GM12878 (cell line): ENCODE measurements around the gene ZNF652. TPM values are rescaled to one million over a fixed set of nuclear protein-coding genes. Genes with fewer than 3 reads are reported as not detected.

Source experiments
- ATAC-seq: fragments of 200-7000 bp; cut with Tn5 transposase; 3 replicates; pipeline ENCODE4 v1.9.1; 2020; ENCODE audit warnings: mild to moderate bottlenecking, moderate library complexity
- BruUV-seq: library from RNA; stranded (reverse); fragments of 400-500 nt; replicated peaks from 2 replicates; lab custom pipeline; 2021; lab: Mats Ljungman, UMichigan
- CTCF ChIA-PET: fragments of 300-600 bp; sonication (Branson Sonifier 250); formaldehyde crosslinking; extraction: SDS; loops from one replicate; lab custom pipeline; 2021; ENCODE audit warnings: inconsistent platforms; lab: Yijun Ruan, JAX
- POLR2A ChIA-PET: fragments of 350-600 bp; formaldehyde crosslinking; extraction: SDS; loops from one replicate; lab custom pipeline; 2021; ENCODE audit warnings: inconsistent platforms; lab: Charles Lee
- RAD21 ChIA-PET: fragments of 300-600 bp; sonication (Branson Sonifier 250); formaldehyde crosslinking; loops from one replicate; lab custom pipeline; 2023; ENCODE audit warnings: antibody characterized with exemption; ENCODE audit not compliant: unreplicated experiment; lab: Charles Lee
- SMC1A ChIA-PET: fragments of 300-600 bp; sonication (Branson Sonifier 250); formaldehyde crosslinking; loops from one replicate; lab custom pipeline; 2023; ENCODE audit not compliant: unreplicated experiment, uncharacterized antibody; lab: Charles Lee
- DNase-seq: peaks from one replicate; pipeline ENCODE4 v3.0.0-alpha.2; 2011; ENCODE audit warnings: low read depth, low spot score
- FAIRE-seq: peaks from 3 replicates; lab custom pipeline; 2011; peaks lifted over from hg19 to GRCh38; lab: Jason Lieb, UNC
- H2AFZ ChIP-seq: 2 replicates; pipeline ENCODE4 v1.6.0; 2011; ENCODE audit warnings: low read depth, low read length, control low read depth; ENCODE audit not compliant: control insufficient read depth
- H3K27ac ChIP-seq: 2 replicates; pipeline ENCODE4 v1.5.1; 2011; ENCODE audit warnings: control low read depth; ENCODE audit not compliant: control insufficient read depth, insufficient read depth
- H3K27me3 ChIP-seq, 2 experiments: replicated peaks in 1 of 2; 2 replicates each; pipeline versions ENCODE4 v1.6.0 to v1.6.1; 2011; ENCODE audit warnings: low read length in 1 of 2; ENCODE audit not compliant: control insufficient read depth in 2 of 2, insufficient read depth in 2 of 2
- H3K36me3 ChIP-seq, 2 experiments: 2 replicates each; pipeline ENCODE4 v1.5.1; 2011; ENCODE audit warnings: low read length in 1 of 2; ENCODE audit not compliant: control insufficient read depth in 2 of 2, insufficient read depth in 2 of 2
- H3K4me1 ChIP-seq: 2 replicates; pipeline ENCODE4 v1.6.1; 2011; ENCODE audit warnings: mild to moderate bottlenecking, low read length, moderate library complexity, mixed read lengths; ENCODE audit not compliant: control insufficient read depth, insufficient read depth
- H3K4me2 ChIP-seq: 2 replicates; pipeline ENCODE4 v1.6.0; 2011; ENCODE audit warnings: control low read depth; ENCODE audit not compliant: control insufficient read depth, insufficient read depth
- H3K4me3 ChIP-seq: fragments of 200-600 bp; sonication (generic); 2 replicates; pipeline ENCODE4 v1.5.1; 2016
- H3K79me2 ChIP-seq: 2 replicates; pipeline ENCODE4 v1.6.0; 2011; ENCODE audit warnings: low read length; ENCODE audit not compliant: control insufficient read depth, insufficient read depth
- H3K9ac ChIP-seq: 2 replicates; pipeline ENCODE4 v1.8.0; 2011; ENCODE audit warnings: low read length, control low read depth, mixed read lengths; ENCODE audit not compliant: control insufficient read depth, insufficient read depth
- H3K9me3 ChIP-seq: replicated peaks from 3 replicates; pipeline ENCODE4 v1.5.1; 2011; ENCODE audit warnings: mild to moderate bottlenecking, low read length; ENCODE audit not compliant: control insufficient read depth, insufficient read depth
- H4K20me1 ChIP-seq: 2 replicates; pipeline ENCODE4 v1.6.0; 2011; ENCODE audit not compliant: control insufficient read depth, insufficient read depth
- ATF2 ChIP-seq: IDR thresholded peaks from 2 replicates; pipeline ENCODE4 v1.6.1; 2012; ENCODE audit warnings: low read length, inconsistent platforms
- CBX3 ChIP-seq: fragments of 200-600 bp; sonication (generic); IDR thresholded peaks from 2 replicates; pipeline ENCODE4 v1.6.1; 2016; ENCODE audit warnings: low read depth, borderline replicate concordance
- DPF2 ChIP-seq: fragments of 450-650 bp; IDR thresholded peaks from 2 replicates; pipeline ENCODE4 v1.6.1; 2017; ENCODE audit warnings: mild to moderate bottlenecking
- EZH2 ChIP-seq: IDR thresholded peaks from 2 replicates; pipeline ENCODE4 v1.6.1; 2012; ENCODE audit warnings: low read depth, mild to moderate bottlenecking, control low read depth, inconsistent platforms, low read length, borderline replicate concordance; ENCODE audit not compliant: control insufficient read depth
- KAT2A ChIP-seq: conservative IDR thresholded peaks from 2 replicates; pipeline ENCODE4 v1.6.1; 2011; ENCODE audit warnings: low read depth, low read length; ENCODE audit not compliant: control insufficient read depth
- MEF2A ChIP-seq: IDR thresholded peaks from 2 replicates; pipeline ENCODE4 v1.6.1; 2011; ENCODE audit warnings: low read depth, mild to moderate bottlenecking, low read length, moderate library complexity; ENCODE audit not compliant: insufficient read depth
- NR2C2 ChIP-seq: IDR thresholded peaks from 2 replicates; pipeline ENCODE4 v1.6.1; 2011; ENCODE audit warnings: borderline replicate concordance, low read depth; ENCODE audit not compliant: control insufficient read depth, insufficient read length
- POLR2A ChIP-seq: IDR thresholded peaks from 2 replicates; pipeline ENCODE4 v1.6.1; 2011; ENCODE audit warnings: low read depth, mild to moderate bottlenecking, low read length
- RAD21 ChIP-seq: IDR thresholded peaks from 2 replicates; pipeline ENCODE4 v1.6.1; 2011; ENCODE audit warnings: mild to moderate bottlenecking, low read depth, low read length, moderate library complexity; ENCODE audit not compliant: insufficient read depth
- RCOR1 ChIP-seq: conservative IDR thresholded peaks from 2 replicates; pipeline ENCODE4 v1.6.1; 2012; ENCODE audit warnings: low read depth, low read length, improper control_type of control experiment
- SMAD5 ChIP-seq: IDR thresholded peaks from 2 replicates; pipeline ENCODE4 v1.6.1; 2016; ENCODE audit warnings: antibody characterized with exemption, low read depth
- SMARCA5 ChIP-seq: fragments of 450-650 bp; IDR thresholded peaks from 2 replicates; pipeline ENCODE4 v1.6.1; 2017; ENCODE audit warnings: mild to moderate bottlenecking
- SP1 ChIP-seq: IDR thresholded peaks from one replicate; pipeline ENCODE4 v1.6.1; 2011; ENCODE audit warnings: low read depth, low read length
- YBX1 ChIP-seq: fragments of 450-650 bp; IDR thresholded peaks from 2 replicates; pipeline ENCODE4 v1.6.1; 2016; ENCODE audit warnings: antibody characterized with exemption
- ZNF217 ChIP-seq: fragments of 450-650 bp; IDR thresholded peaks from 2 replicates; pipeline ENCODE4 v1.6.1; 2017; ENCODE audit warnings: antibody characterized with exemption, mild to moderate bottlenecking
- ZNF622 ChIP-seq: fragments of 450-650 bp; IDR thresholded peaks from 2 replicates; pipeline ENCODE4 v1.6.1; 2017; ENCODE audit warnings: mild to moderate bottlenecking, inconsistent platforms
- ZSCAN29 ChIP-seq: fragments of 450-650 bp; IDR thresholded peaks from 2 replicates; pipeline ENCODE4 v1.6.1; 2017; ENCODE audit warnings: mild to moderate bottlenecking, moderate library complexity
- ZZZ3 ChIP-seq: IDR thresholded peaks from 2 replicates; pipeline ENCODE4 v1.6.1; 2011; ENCODE audit warnings: low read depth; ENCODE audit not compliant: control insufficient read depth, insufficient read length
- WGBS: methylation state at CpG from one replicate; pipeline ENCODE4 v1.1.6; 2016; ENCODE audit warnings: low lambda C conversion rate; ENCODE audit not compliant: insufficient replicate concordance, insufficient coverage; ENCODE audit errors: missing lambda C conversion rate; 5-methylcytosine and 5-hydroxymethylcytosine counted together
- in situ Hi-C: fragments of 300-500 bp; cut with MboI; formaldehyde crosslinking; loops from 9 replicates; pipeline ENCODE4 v1.14.3; 2018; ENCODE audit warnings: mixed read lengths
- intact Hi-C: fragments of 100-400 bp; cut with micrococcal nuclease; formaldehyde crosslinking; loops from one replicate; pipeline ENCODE4 v1.14.2; 2022; ENCODE audit not compliant: unreplicated experiment
- polyA plus RNA-seq, 11 experiments: library from polyadenylated mRNA; depleted of rRNA in 4 of 11; unstranded in 6 of 11; stranded (reverse) in 5 of 11; fragments of >200 nt; fragmentation: Nextera tagmentation in 4 of 11; fragmentation: Illumina TruSeq in 1 of 11; extraction: Ambion mirVana in 4 of 11; extraction: Trizol in 1 of 11; gene quantifications; 1 replicate in 1 of 11; 2 replicates in 10 of 11; pipeline versions ENCODE4 v1.2.1 to v1.2.3, GENCODE V29; 2011 to 2016; ENCODE audit warnings: inconsistent platforms in 2 of 11, missing spikeins in 2 of 11, low read depth in 1 of 11
- total RNA-seq, 4 experiments: library from RNA; depleted of rRNA in 3 of 4; stranded (reverse); fragments of >200 nt in 3 of 4; fragmentation: Illumina TruSeq in 1 of 4; extraction: Trizol in 1 of 4; gene quantifications; 2 replicates each; pipeline versions ENCODE4 v1.2.1 to v1.2.3, GENCODE V29; 2013 to 2021
- TF ChIP-seq, protein P1 (sequence below): IDR thresholded peaks from 2 replicates; pipeline ENCODE4 v1.6.1; 2011; ENCODE audit warnings: low read depth, mild to moderate bottlenecking, low read length, moderate library complexity, borderline replicate concordance; ENCODE audit errors: extremely low read depth
- TF ChIP-seq, protein P2 (sequence below): fragments of 450-650 bp; conservative IDR thresholded peaks from 2 replicates; pipeline ENCODE4 v1.6.1; 2017; ENCODE audit warnings: mild to moderate bottlenecking, moderate library complexity

Gene ZNF652
- total and polyA plus RNA-seq, 10 of the 15 experiments (the other 5 are each of a cell fraction or from before 2014, with no cell fraction given): 3.4 to 13.1 (median 8.7) TPM

GRCh38 chr17:49373115-49373514 lies 11.1 kb upstream of the ZNF652 start:
- H3K9ac ChIP-seq: no peak overlapping the region
- H3K27me3 ChIP-seq: no peaks in the 10 kb centered on the region
- POLR2A ChIA-PET: no interaction called here
- no peak for ATAC-seq
- H4K20me1 ChIP-seq: no peaks in the 10 kb centered on the region
- DNase-seq: no peak
- H2AFZ ChIP-seq: no peak overlapping the region
- TF ChIP-seq, protein P1, sequence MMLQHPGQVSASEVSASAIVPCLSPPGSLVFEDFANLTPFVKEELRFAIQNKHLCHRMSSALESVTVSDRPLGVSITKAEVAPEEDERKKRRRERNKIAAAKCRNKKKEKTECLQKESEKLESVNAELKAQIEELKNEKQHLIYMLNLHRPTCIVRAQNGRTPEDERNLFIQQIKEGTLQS: no peak
- TF ChIP-seq ATF2 (no peak), SMAD5 (no peak), NR2C2 (no peak), YBX1 (no peak), CBX3 (no peak), RCOR1 (no peak), DPF2 (no peak), ZNF622 (no peak), RAD21 (no peak), SP1 (no peak), ZNF217 (no peak), KAT2A (no peak), SMARCA5 (no peak), POLR2A (no peak), ZZZ3 (no peak), EZH2 (no peak), ZSCAN29 (no peak), MEF2A (no peak)
- TF ChIP-seq, protein P2, sequence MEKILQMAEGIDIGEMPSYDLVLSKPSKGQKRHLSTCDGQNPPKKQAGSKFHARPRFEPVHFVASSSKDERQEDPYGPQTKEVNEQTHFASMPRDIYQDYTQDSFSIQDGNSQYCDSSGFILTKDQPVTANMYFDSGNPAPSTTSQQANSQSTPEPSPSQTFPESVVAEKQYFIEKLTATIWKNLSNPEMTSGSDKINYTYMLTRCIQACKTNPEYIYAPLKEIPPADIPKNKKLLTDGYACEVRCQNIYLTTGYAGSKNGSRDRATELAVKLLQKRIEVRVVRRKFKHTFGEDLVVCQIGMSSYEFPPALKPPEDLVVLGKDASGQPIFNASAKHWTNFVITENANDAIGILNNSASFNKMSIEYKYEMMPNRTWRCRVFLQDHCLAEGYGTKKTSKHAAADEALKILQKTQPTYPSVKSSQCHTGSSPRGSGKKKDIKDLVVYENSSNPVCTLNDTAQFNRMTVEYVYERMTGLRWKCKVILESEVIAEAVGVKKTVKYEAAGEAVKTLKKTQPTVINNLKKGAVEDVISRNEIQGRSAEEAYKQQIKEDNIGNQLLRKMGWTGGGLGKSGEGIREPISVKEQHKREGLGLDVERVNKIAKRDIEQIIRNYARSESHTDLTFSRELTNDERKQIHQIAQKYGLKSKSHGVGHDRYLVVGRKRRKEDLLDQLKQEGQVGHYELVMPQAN: no peak
- WGBS: 42% methylated on average over 6 of the region's 6 CpGs
- H3K79me2 ChIP-seq: no peaks in the 10 kb centered on the region
- in situ Hi-C loops: no loop called here
- no peak overlapping the region for H3K27ac ChIP-seq
- intact Hi-C loops: no loop called here
- SMC1A ChIA-PET: no interaction called here
- H3K36me3 ChIP-seq: no peaks in the 10 kb centered on the region
- no peak for FAIRE-seq
- CTCF ChIA-PET: interaction anchor here (0.7 to 1.9 kb wide), 3 partner anchors 14 to 505 kb away, joined by 3 to 9 read pairs (median 3); no protein-coding TSS in a partner anchor
- no peaks in the 10 kb centered on the region; the same call in 2 of the 3 replicates for H3K9me3 ChIP-seq
- RAD21 ChIA-PET: no interaction called here
- H3K4me1 ChIP-seq: no peaks in the 10 kb centered on the region; the same call in 1 of the 2 replicates
- BruUV-seq: no TSS peak
- H3K4me2 ChIP-seq: no peak overlapping the region
- H3K4me3 ChIP-seq: no peak overlapping the region
